SK-N-SH treated with all-trans-retinoic acid at 6 μM for 48 hours (cell line): Measurements from ENCODE around the gene PCSK5.

ENCODE experiments used
- ARNTL ChIP-seq: fragments of 450-650 bp; formaldehyde crosslinking; IDR thresholded peaks from 2 replicates; pipeline ENCODE4 v1.5.0; 2020; ENCODE audit warnings: low read depth, mild to moderate bottlenecking, moderate library complexity, borderline replicate concordance
- BACH2 ChIP-seq: fragments of 250-450 bp; sonication (Bioruptor Pico); IDR thresholded peaks from 2 replicates; pipeline ENCODE4 v1.9.0; 2021; ENCODE audit warnings: mild to moderate bottlenecking, borderline replicate concordance
- CREB5 ChIP-seq: fragments of 250-450 bp; sonication (Bioruptor Pico); IDR thresholded peaks from 2 replicates; pipeline ENCODE4 v1.5.1; 2020; ENCODE audit warnings: low read depth, mild to moderate bottlenecking, moderate library complexity
- OSR1 ChIP-seq: fragments of 250-450 bp; sonication (Bioruptor Pico); IDR thresholded peaks from 2 replicates; pipeline ENCODE4 v1.8.0; 2022; ENCODE audit warnings: moderate library complexity, mild to moderate bottlenecking, inconsistent platforms
- POU6F1 ChIP-seq: fragments of 250-450 bp; sonication (Bioruptor Pico); IDR thresholded peaks from 2 replicates; pipeline ENCODE4 v1.8.0; 2021; ENCODE audit warnings: low read depth, mild to moderate bottlenecking, moderate library complexity, borderline replicate concordance
- PPARA ChIP-seq: fragments of 250-450 bp; sonication (Bioruptor Pico); IDR thresholded peaks from 2 replicates; pipeline ENCODE4 v1.5.0; 2020; ENCODE audit warnings: mild to moderate bottlenecking, borderline replicate concordance
- TOX ChIP-seq: fragments of 250-450 bp; sonication (Bioruptor Pico); IDR thresholded peaks from 2 replicates; pipeline ENCODE4 v1.8.0; 2021; ENCODE audit warnings: mild to moderate bottlenecking, moderate library complexity, borderline replicate concordance
- ZC3H10 ChIP-seq: fragments of 250-450 bp; sonication (Bioruptor Pico); IDR thresholded peaks from 2 replicates; pipeline ENCODE4 v1.5.1; 2021; ENCODE audit warnings: mild to moderate bottlenecking, moderate library complexity
- ZFP3 ChIP-seq: fragments of 250-450 bp; sonication (Bioruptor Pico); IDR thresholded peaks from 2 replicates; pipeline ENCODE4 v1.5.0; 2020; ENCODE audit warnings: mild to moderate bottlenecking, moderate library complexity
- ZNF565 ChIP-seq: fragments of 450-650 bp; formaldehyde crosslinking; conservative IDR thresholded peaks from 2 replicates; pipeline ENCODE4 v1.5.0; 2020; ENCODE audit warnings: low read depth, mild to moderate bottlenecking, moderate library complexity
- ZNF70 ChIP-seq: fragments of 450-650 bp; formaldehyde crosslinking; IDR thresholded peaks from 2 replicates; pipeline ENCODE4 v1.5.0; 2020; ENCODE audit warnings: mild to moderate bottlenecking, moderate library complexity

- TF ChIP-seq ARNTL (CRISPR knock-in tag) (no peak), ZNF565 (no peak), TOX (CRISPR knock-in tag) (no peak), CREB5 (CRISPR knock-in tag) (no peak), ZFP3 (CRISPR knock-in tag) (no peak), ZNF70 (CRISPR knock-in tag) (no peak), BACH2 (no peak), ZC3H10 (no peak), OSR1 (CRISPR knock-in tag) (no peak), PPARA (no peak), POU6F1 (CRISPR knock-in tag) (no peak)
Measured at GRCh38 chr9:75964427-75964826, 74.0 kb downstream of the PCSK5 start.
